OCI-LY3 (cell line): Measurements from ENCODE around the gene POLN.

ENCODE experiments used
- H2AFZ ChIP-seq: fragments of 200-600, 300-600 bp; shearing (Covaris generic); 2 replicates; pipeline ENCODE4 v1.6.0; 2014; ENCODE audit warnings: antibody characterized with exemption, low read depth, low read length
- H3K27ac ChIP-seq: fragments of 200-600, 300-600 bp; sonication (generic); 2 replicates; pipeline ENCODE4 v1.5.1; 2014; ENCODE audit warnings: mild to moderate bottlenecking, low read length, moderate library complexity, mixed read lengths
- H3K27me3 ChIP-seq: fragments of 200-600, 300-600 bp; sonication (generic); 2 replicates; pipeline ENCODE4 v1.6.1; 2014; ENCODE audit warnings: low read depth, low read length, mixed read lengths
- H3K36me3 ChIP-seq: fragments of 200-600, 300-600 bp; sonication (generic); replicated peaks from 2 replicates; pipeline ENCODE3; 2014; ENCODE audit warnings: low read depth, low read length, mixed read lengths
- H3K4me1 ChIP-seq: fragments of 300-600, 200-600 bp; sonication (generic); 2 replicates; pipeline ENCODE4 v1.6.1; 2014; ENCODE audit warnings: low read length, mixed read lengths
- H3K4me2 ChIP-seq: fragments of 200-600, 300-600 bp; sonication (generic); 2 replicates; pipeline ENCODE4 v1.6.1; 2014; ENCODE audit warnings: low read length, mixed read lengths
- H3K4me3 ChIP-seq: fragments of 300-600, 200-600 bp; sonication (generic); 2 replicates; pipeline ENCODE4 v1.5.1; 2014; ENCODE audit warnings: antibody characterized with exemption, mild to moderate bottlenecking, low read length, moderate library complexity
- H3K79me2 ChIP-seq: fragments of 300-600, 200-600 bp; shearing (Covaris generic); 2 replicates; pipeline ENCODE4 v1.6.1; 2014; ENCODE audit warnings: mild to moderate bottlenecking, low read length, mixed read lengths
- H3K9ac ChIP-seq: fragments of 300-600, 200-600 bp; shearing (Covaris generic); 2 replicates; pipeline ENCODE4 v1.6.0; 2014; ENCODE audit warnings: mild to moderate bottlenecking, low read length, moderate library complexity
- H3K9me3 ChIP-seq: fragments of 200-600, 300-600 bp; shearing (Covaris generic); 2 replicates; pipeline ENCODE4 v1.6.1; 2014; ENCODE audit warnings: low read length, mixed read lengths; ENCODE audit not compliant: insufficient read depth
- H4K20me1 ChIP-seq: fragments of 200-600, 300-600 bp; sonication (generic); 2 replicates; pipeline ENCODE4 v1.6.1; 2016; ENCODE audit warnings: low read length, mixed read lengths; ENCODE audit not compliant: insufficient read depth
- EZH2phosphoT487 ChIP-seq: fragments of 200-600 bp; shearing (Covaris generic); IDR thresholded peaks from 2 replicates; pipeline ENCODE4 v1.6.1; 2018; ENCODE audit warnings: antibody characterized with exemption, mixed run types, low read depth
- TF ChIP-seq, protein P1 (sequence below): fragments of 200-600, 300-600 bp; sonication (generic); IDR thresholded peaks from 2 replicates; pipeline ENCODE4 v1.5.1; 2014; ENCODE audit warnings: antibody characterized with exemption, low read length, low read depth

The POLN gene

DNA sequence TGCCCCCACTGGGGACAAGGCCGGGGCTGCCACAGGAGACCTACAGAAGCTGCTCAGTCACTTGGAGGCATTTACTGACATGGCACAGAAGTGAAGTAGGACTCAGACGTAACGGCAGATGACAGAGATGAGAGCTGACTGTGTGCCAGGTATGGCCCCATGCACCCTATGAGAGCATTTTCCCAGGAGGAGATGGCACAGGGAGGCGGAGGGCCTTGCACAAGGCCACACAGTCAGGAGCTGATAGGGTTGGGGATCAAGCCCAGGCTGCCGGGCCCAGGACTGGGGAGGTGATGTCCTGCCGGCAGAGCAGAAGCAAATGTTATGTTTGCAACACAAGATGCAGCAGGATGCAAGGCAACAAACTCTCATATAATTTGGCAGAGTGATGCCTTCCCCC lies 148.7 kb downstream of the POLN start:
- Histone ChIP-seq H3K4me3 (no peak overlapping the region), H3K27ac (no peak overlapping the region), H3K4me2 (no peak overlapping the region), H4K20me1 (no peaks in the 10 kb centered on the region), H3K36me3 (no peaks in the 10 kb centered on the region), H3K9me3 (peaks cover 4% of the 10 kb centered on the region; the same call in 1 of the 2 replicates), H3K4me1 (no peaks in the 10 kb centered on the region), H2AFZ (no peak overlapping the region), H3K9ac (no peak overlapping the region), H3K79me2 (no peaks in the 10 kb centered on the region), H3K27me3 (no peaks in the 10 kb centered on the region)
- TF ChIP-seq EZH2phosphoT487, result no peak
- TF ChIP-seq, protein P1, sequence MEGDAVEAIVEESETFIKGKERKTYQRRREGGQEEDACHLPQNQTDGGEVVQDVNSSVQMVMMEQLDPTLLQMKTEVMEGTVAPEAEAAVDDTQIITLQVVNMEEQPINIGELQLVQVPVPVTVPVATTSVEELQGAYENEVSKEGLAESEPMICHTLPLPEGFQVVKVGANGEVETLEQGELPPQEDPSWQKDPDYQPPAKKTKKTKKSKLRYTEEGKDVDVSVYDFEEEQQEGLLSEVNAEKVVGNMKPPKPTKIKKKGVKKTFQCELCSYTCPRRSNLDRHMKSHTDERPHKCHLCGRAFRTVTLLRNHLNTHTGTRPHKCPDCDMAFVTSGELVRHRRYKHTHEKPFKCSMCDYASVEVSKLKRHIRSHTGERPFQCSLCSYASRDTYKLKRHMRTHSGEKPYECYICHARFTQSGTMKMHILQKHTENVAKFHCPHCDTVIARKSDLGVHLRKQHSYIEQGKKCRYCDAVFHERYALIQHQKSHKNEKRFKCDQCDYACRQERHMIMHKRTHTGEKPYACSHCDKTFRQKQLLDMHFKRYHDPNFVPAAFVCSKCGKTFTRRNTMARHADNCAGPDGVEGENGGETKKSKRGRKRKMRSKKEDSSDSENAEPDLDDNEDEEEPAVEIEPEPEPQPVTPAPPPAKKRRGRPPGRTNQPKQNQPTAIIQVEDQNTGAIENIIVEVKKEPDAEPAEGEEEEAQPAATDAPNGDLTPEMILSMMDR, result no peak

GRCh38 chr4:2092669-2093053 lies 149.3 kb downstream of the POLN start:
- Histone ChIP-seq H3K4me2 (no peak overlapping the region), H3K4me3 (no peak overlapping the region), H4K20me1 (no peaks in the 10 kb centered on the region), H3K9me3 (peaks cover 4% of the 10 kb centered on the region; the same call in 1 of the 2 replicates), H3K36me3 (no peaks in the 10 kb centered on the region), H2AFZ (no peak overlapping the region), H3K4me1 (no peaks in the 10 kb centered on the region), H3K27ac (no peak overlapping the region), H3K79me2 (no peaks in the 10 kb centered on the region), H3K27me3 (no peaks in the 10 kb centered on the region), H3K9ac (no peak overlapping the region)
- TF ChIP-seq, protein P1, result no peak
- TF ChIP-seq EZH2phosphoT487, result no peak

GRCh38 chr4:2091990-2092668 lies 149.8 kb downstream of the POLN start:
- TF ChIP-seq, protein P1, result no peak
- TF ChIP-seq EZH2phosphoT487, result no peak

GRCh38 chr4:2090642-2091041 lies 151.3 kb downstream of the POLN start:
- Histone ChIP-seq H4K20me1 (no peaks in the 10 kb centered on the region), H3K27me3 (no peaks in the 10 kb centered on the region), H3K9me3 (0 out of 2 replicates have a peak, but pooled peaks cover 3% of the 10 kb centered on the region), H3K79me2 (no peaks in the 10 kb centered on the region), H3K36me3 (no peaks in the 10 kb centered on the region), H3K4me1 (no peaks in the 10 kb centered on the region), H3K27ac (no peak overlapping the region), H3K4me3 (no peak overlapping the region), H2AFZ (no peak overlapping the region), H3K9ac (no peak overlapping the region), H3K4me2 (no peak overlapping the region)
- no peak for TF ChIP-seq EZH2phosphoT487
- TF ChIP-seq, protein P1, result no peak

More at GRCh38 chr4:2091990-2092668, 149.8 kb downstream of the POLN start:
- Histone ChIP-seq H2AFZ (no peak overlapping the region), H3K4me1 (no peaks in the 10 kb centered on the region), H3K4me2 (no peak overlapping the region), H4K20me1 (no peaks in the 10 kb centered on the region), H3K36me3 (no peaks in the 10 kb centered on the region), H3K9ac (no peak overlapping the region), H3K4me3 (no peak overlapping the region), H3K27ac (no peak overlapping the region), H3K27me3 (no peaks in the 10 kb centered on the region), H3K9me3 (peaks cover 6% of the 10 kb centered on the region; the same call in 1 of the 2 replicates), H3K79me2 (no peaks in the 10 kb centered on the region)
